Endothelial cell of umbilical vein (primary cell): ENCODE results near the gene EML1. TPM values are rescaled to one million over a fixed set of nuclear protein-coding genes. Genes with fewer than 3 reads are reported as not detected.

Experiments used
- BruUV-seq: library from RNA; stranded (reverse); fragments of 400-500 nt; replicated peaks from 2 replicates; lab custom pipeline; 2021; lab: Mats Ljungman, UMichigan
- CTCF ChIA-PET: fragments of 300-600, 350-600 bp; sonication (Branson Sonifier 250); formaldehyde crosslinking; loops from one replicate; lab custom pipeline; 2021; ENCODE audit warnings: antibody characterized with exemption, inconsistent platforms; lab: Charles Lee
- POLR2A ChIA-PET: fragments of 300-600, 350-600 bp; sonication (Branson Sonifier 250); formaldehyde crosslinking; loops from one replicate; lab custom pipeline; 2021; ENCODE audit warnings: antibody characterized with exemption, inconsistent platforms; lab: Charles Lee
- DNase-seq: peaks from one replicate; pipeline ENCODE4 v3.0.0-alpha.2; 2011; ENCODE audit warnings: low read depth, low spot score
- FAIRE-seq: peaks from 2 replicates; lab custom pipeline; 2011; peaks lifted over from hg19 to GRCh38; lab: Jason Lieb, UNC
- H2AFZ ChIP-seq: 2 replicates; pipeline ENCODE4 v1.6.0; 2012; ENCODE audit warnings: low read depth, low read length, control low read depth, inconsistent platforms
- H3K27ac ChIP-seq: 2 replicates; pipeline ENCODE4 v1.5.1; 2011; ENCODE audit warnings: low read depth, mild to moderate bottlenecking, control low read depth, low read length, moderate library complexity; ENCODE audit not compliant: insufficient read depth
- H3K27me3 ChIP-seq, 2 experiments: 2 replicates each; pipeline versions ENCODE4 v1.6.0 to v1.6.1; 2011; ENCODE audit warnings: low read length in 2 of 2, mixed read lengths in 1 of 2; ENCODE audit not compliant: control insufficient read depth in 2 of 2, insufficient read depth in 2 of 2
- H3K36me3 ChIP-seq, 2 experiments: 2 replicates in 1 of 2; 3 replicates in 1 of 2; pipeline ENCODE4 v1.5.1; 2011; ENCODE audit warnings: low read length in 2 of 2, mild to moderate bottlenecking in 1 of 2, moderate library complexity in 1 of 2; ENCODE audit not compliant: control insufficient read depth in 2 of 2, insufficient read depth in 2 of 2; ENCODE audit errors: extremely low read depth in 1 of 2
- H3K4me1 ChIP-seq: 3 replicates; pipeline ENCODE4 v1.5.1; 2011; ENCODE audit warnings: mild to moderate bottlenecking, low read length; ENCODE audit not compliant: control insufficient read depth, insufficient read depth; ENCODE audit errors: extremely low read depth
- H3K4me2 ChIP-seq: 2 replicates; pipeline ENCODE4 v1.6.1; 2011; ENCODE audit warnings: low read length, control low read depth, mixed read lengths; ENCODE audit not compliant: insufficient read depth
- H3K4me3 ChIP-seq, 3 experiments: fragments of 200-600 bp in 1 of 3; sonication (generic), shearing (Covaris generic) in 1 of 3; replicated peaks in 1 of 3; 2 replicates each; pipeline ENCODE4 v1.5.1; 2011 to 2016; ENCODE audit warnings: control low read depth in 3 of 3, low read length in 3 of 3, mild to moderate bottlenecking in 2 of 3, inconsistent platforms in 1 of 3, low read depth in 1 of 3, moderate library complexity in 1 of 3; ENCODE audit not compliant: insufficient read depth in 1 of 3
- H3K79me2 ChIP-seq: 2 replicates; pipeline ENCODE4 v1.6.0; 2012; ENCODE audit warnings: low read length, inconsistent platforms; ENCODE audit not compliant: control insufficient read depth, insufficient read depth
- H3K9ac ChIP-seq: replicated peaks from 2 replicates; pipeline ENCODE3; 2011; ENCODE audit warnings: low read length, control low read depth; ENCODE audit not compliant: insufficient read depth; ENCODE audit errors: extremely low read depth
- H3K9me1 ChIP-seq: replicated peaks from 3 replicates; pipeline ENCODE4 v1.6.0; 2011; ENCODE audit warnings: mild to moderate bottlenecking, low read length; ENCODE audit not compliant: control insufficient read depth, insufficient read depth; ENCODE audit errors: extremely low read depth
- H3K9me3 ChIP-seq: replicated peaks from 2 replicates; pipeline ENCODE4 v1.5.1; 2012; ENCODE audit warnings: low read length, inconsistent platforms; ENCODE audit not compliant: control insufficient read depth, insufficient read depth
- H4K20me1 ChIP-seq: replicated peaks from 2 replicates; pipeline ENCODE3; 2011; ENCODE audit warnings: mild to moderate bottlenecking, low read length; ENCODE audit not compliant: control insufficient read depth, insufficient read depth; ENCODE audit errors: extremely low read depth
- EZH2 ChIP-seq: IDR thresholded peaks from 2 replicates; pipeline ENCODE4 v1.6.1; 2012; ENCODE audit warnings: borderline replicate concordance, low read depth, mild to moderate bottlenecking, moderate library complexity, low read length, inconsistent platforms; ENCODE audit not compliant: severe bottlenecking
- FOS ChIP-seq: IDR thresholded peaks from 2 replicates; pipeline ENCODE4 v1.6.1; 2011; ENCODE audit warnings: mild to moderate bottlenecking, low read length, moderate library complexity, borderline replicate concordance; ENCODE audit not compliant: insufficient read depth
- GATA2 ChIP-seq: IDR thresholded peaks from 2 replicates; pipeline ENCODE4 v1.7.0; 2011; ENCODE audit warnings: low read depth, mild to moderate bottlenecking, moderate library complexity, mixed read lengths, low read length; ENCODE audit not compliant: insufficient read length, insufficient read depth
- JUN ChIP-seq: IDR thresholded peaks from 2 replicates; pipeline ENCODE4 v1.6.1; 2011; ENCODE audit warnings: borderline replicate concordance, low read depth; ENCODE audit not compliant: insufficient read length, insufficient read depth
- MYC ChIP-seq: IDR thresholded peaks from one replicate; pipeline ENCODE4 v1.6.1; 2011; ENCODE audit warnings: mild to moderate bottlenecking, low read depth, low read length
- POLR2A ChIP-seq: IDR thresholded peaks from 2 replicates; pipeline ENCODE4 v1.6.1; 2012; ENCODE audit warnings: low read depth, mild to moderate bottlenecking, control low read depth, low read length
- POLR2AphosphoS5 ChIP-seq: IDR thresholded peaks from 2 replicates; pipeline ENCODE4 v1.6.1; 2012; ENCODE audit warnings: low read depth, mild to moderate bottlenecking, control low read depth, low read length, moderate library complexity; ENCODE audit not compliant: insufficient read depth
- dilution Hi-C: fragments of 300-500 bp; cut with MboI; formaldehyde crosslinking; loops from one replicate; pipeline ENCODE4 v1.15.0; 2019; ENCODE audit warnings: low sequenced_read_pairs; ENCODE audit not compliant: extremely low pct_ligation_motif_present
- intact Hi-C: fragments of 100-400 bp; cut with micrococcal nuclease; formaldehyde crosslinking; loops from one replicate; pipeline ENCODE4 v1.10.0; 2022
- polyA plus RNA-seq, 4 experiments: library from polyadenylated mRNA; depleted of rRNA in 3 of 4; stranded (reverse) in 3 of 4; unstranded in 1 of 4; fragments of >200 nt; gene quantifications; 2 replicates each; pipeline versions ENCODE4 v1.2.1 to v1.2.3, GENCODE V29; 2011 to 2012; ENCODE audit warnings: missing spikeins in 1 of 4
- total RNA-seq: library from RNA; stranded (reverse); gene quantifications from 2 replicates; pipeline ENCODE4 v1.2.3, GENCODE V29; 2021
- TF ChIP-seq, protein P1 (sequence below): IDR thresholded peaks from 2 replicates; pipeline ENCODE4 v1.6.1; 2011; ENCODE audit not compliant: insufficient read depth, insufficient read length
- TF ChIP-seq, protein P2 (sequence below), 2 donors: IDR thresholded peaks; 1 replicate in 1 of 2; 2 replicates in 1 of 2; pipeline ENCODE4 v1.5.1; 2011; ENCODE audit warnings: low read length in 2 of 2, mild to moderate bottlenecking in 2 of 2, moderate library complexity in 2 of 2, control low read depth in 1 of 2, inconsistent platforms in 1 of 2, low read depth in 1 of 2; ENCODE audit not compliant: insufficient read depth in 1 of 2; ENCODE audit errors: extremely low read depth in 1 of 2

The EML1 gene
- total and polyA plus RNA-seq, 2 donors (not counting 3 experiments of a cell fraction or from before 2014, with no cell fraction given): 22.9 to 33.0 TPM

DNA sequence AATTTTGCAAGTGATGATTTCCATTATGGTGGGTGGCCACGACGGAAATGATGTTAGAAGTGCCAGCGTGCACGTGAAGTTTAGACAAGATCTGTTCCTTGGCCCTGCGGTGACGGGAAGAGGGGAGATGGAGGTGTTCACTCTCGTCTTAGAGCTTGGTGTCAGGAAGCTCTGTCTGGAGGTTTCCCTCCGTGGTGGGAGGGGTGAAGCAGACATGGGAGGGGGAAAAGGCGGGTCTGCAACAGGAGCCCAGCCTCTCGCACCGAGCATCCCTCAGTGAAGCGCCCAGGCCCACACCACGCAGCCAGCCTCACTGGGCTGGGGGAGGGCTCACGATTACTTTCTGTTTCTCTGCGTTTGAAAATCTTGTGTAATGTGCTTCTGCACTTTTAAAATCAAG, 26.3 kb downstream of the EML1 start:
- H3K9me1 ChIP-seq: no peaks in the 10 kb centered on the region
- no peaks in the 10 kb centered on the region for H3K27me3 ChIP-seq
- no peaks in the 10 kb centered on the region for H4K20me1 ChIP-seq
- intact Hi-C loops: no loop called here
- no peak overlapping the region for H3K4me3 ChIP-seq
- H2AFZ ChIP-seq: no peak overlapping the region
- dilution Hi-C loops: no loop called here
- H3K9ac ChIP-seq: no peak overlapping the region
- DNase-seq (no peak), FAIRE-seq (no peak)
- TF ChIP-seq, protein P1, sequence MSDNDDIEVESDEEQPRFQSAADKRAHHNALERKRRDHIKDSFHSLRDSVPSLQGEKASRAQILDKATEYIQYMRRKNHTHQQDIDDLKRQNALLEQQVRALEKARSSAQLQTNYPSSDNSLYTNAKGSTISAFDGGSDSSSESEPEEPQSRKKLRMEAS: no peak
- TF ChIP-seq GATA2 (no peak), FOS (no peak), JUN (no peak), MYC (no peak), EZH2 (no peak), POLR2A (no peak), POLR2AphosphoS5 (no peak)
- TF ChIP-seq, protein P2, sequence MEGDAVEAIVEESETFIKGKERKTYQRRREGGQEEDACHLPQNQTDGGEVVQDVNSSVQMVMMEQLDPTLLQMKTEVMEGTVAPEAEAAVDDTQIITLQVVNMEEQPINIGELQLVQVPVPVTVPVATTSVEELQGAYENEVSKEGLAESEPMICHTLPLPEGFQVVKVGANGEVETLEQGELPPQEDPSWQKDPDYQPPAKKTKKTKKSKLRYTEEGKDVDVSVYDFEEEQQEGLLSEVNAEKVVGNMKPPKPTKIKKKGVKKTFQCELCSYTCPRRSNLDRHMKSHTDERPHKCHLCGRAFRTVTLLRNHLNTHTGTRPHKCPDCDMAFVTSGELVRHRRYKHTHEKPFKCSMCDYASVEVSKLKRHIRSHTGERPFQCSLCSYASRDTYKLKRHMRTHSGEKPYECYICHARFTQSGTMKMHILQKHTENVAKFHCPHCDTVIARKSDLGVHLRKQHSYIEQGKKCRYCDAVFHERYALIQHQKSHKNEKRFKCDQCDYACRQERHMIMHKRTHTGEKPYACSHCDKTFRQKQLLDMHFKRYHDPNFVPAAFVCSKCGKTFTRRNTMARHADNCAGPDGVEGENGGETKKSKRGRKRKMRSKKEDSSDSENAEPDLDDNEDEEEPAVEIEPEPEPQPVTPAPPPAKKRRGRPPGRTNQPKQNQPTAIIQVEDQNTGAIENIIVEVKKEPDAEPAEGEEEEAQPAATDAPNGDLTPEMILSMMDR (IDR thresholded peaks at IDR 0.05; ENCODE audit: extremely low read depth in 1 of 2, insufficient read depth in 1 of 2, low read depth in 1 of 2, low read length in 2 of 2): no peak
- H3K79me2 ChIP-seq: no peaks in the 10 kb centered on the region
- no peaks in the 10 kb centered on the region for H3K4me1 ChIP-seq
- no peaks in the 10 kb centered on the region for H3K36me3 ChIP-seq
- ChIA-PET POLR2A (no interaction called here), CTCF (interaction anchor here (0.5 to 1.9 kb wide), 3 partner anchors 24 to 80 kb away, joined by 4 to 9 read pairs (median 5); no protein-coding TSS in a partner anchor)
- H3K9me3 ChIP-seq: no peaks in the 10 kb centered on the region
- H3K27ac ChIP-seq: no peak overlapping the region
- no TSS peak for BruUV-seq
- no peak overlapping the region for H3K4me2 ChIP-seq
